GM12801 (cell line): ENCODE measurements around the gene SH3PXD2A.

Source experiments
- CTCF ChIP-seq: IDR thresholded peaks from one replicate; pipeline ENCODE4 v1.5.1; 2011; ENCODE audit warnings: control low read depth; ENCODE audit not compliant: insufficient read length; ENCODE audit errors: extremely low read depth

The SH3PXD2A gene

GRCh38 chr10:103784089-103784488 is 71.3 kb downstream of the SH3PXD2A start:
- no peak for TF ChIP-seq CTCF

- TF ChIP-seq CTCF = no peak
These were observed 71.7 kb downstream of the SH3PXD2A start for GRCh38 chr10:103783681-103784080.

DNA sequence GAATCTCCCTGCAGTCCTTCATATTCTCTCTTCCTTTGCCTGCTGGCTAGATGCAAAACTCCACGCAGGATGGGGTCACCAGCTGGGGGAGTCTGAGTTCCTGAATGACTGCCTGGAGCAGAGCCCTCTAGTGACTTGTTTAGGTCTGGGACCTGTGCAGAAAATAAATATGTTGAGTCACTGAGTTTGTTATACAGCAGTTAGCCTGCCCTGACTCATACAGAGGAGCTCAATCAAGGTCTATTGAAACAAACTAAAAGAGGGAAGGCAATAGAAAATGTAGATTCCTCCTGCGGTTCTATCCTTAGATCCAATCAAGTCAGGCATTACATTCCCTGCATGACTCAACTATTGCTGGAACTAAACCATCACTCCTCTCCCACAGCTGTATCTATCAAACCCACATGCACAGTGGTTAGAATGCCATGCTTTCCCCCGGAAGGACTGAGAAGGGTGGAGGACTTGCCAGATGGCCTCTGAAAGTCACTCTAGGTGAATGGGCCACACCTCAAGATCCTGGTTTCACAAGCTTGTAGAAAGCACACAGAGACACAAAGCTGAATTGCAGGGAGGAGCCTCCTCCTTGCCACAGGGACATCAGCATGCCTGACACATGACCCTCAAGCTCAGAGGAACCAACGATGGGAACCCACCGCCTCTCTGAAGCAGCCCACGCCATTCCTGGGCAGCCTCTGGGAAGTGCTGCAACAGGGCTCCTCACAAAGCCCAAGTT is 73.9 kb downstream of the SH3PXD2A start:
- TF ChIP-seq CTCF = no peak

GRCh38 chr10:103780242-103781149 is 74.9 kb downstream of the SH3PXD2A start:
- TF ChIP-seq CTCF = no peak

- no peak for TF ChIP-seq CTCF
These were observed 76.8 kb downstream of the SH3PXD2A start for GRCh38 chr10:103778358-103779139.

GRCh38 chr10:103776878-103777591 is 78.3 kb downstream of the SH3PXD2A start:
- no peak for TF ChIP-seq CTCF
